ENCODE measurements around the gene ROPN1. TPM values are rescaled to one million over a fixed set of nuclear protein-coding genes. Genes with fewer than 3 reads are reported as not detected.
A peak's percentile ranks its signal among the peaks of the same experiment; 100 is the strongest.
"Not testable (repeated sequence)": the region's sequence is repeated elsewhere in the genome, so short reads cannot be mapped to it uniquely, and the experiment has no call there.

ROPN1 gene
- total and polyA plus RNA-seq, 2 donors (not counting 1 experiment from before 2014, with no cell fraction given): not detected

- H4K20me1 ChIP-seq (ENCODE audit: control insufficient read depth, extremely low read depth, insufficient read depth, low read length): no peaks in the 10 kb centered on the region
- no peak overlapping the region for H3K4me3 ChIP-seq (replicated peaks in 1 of 4; ENCODE audit: control extremely low read depth in 1 of 4, insufficient read depth in 1 of 4, low read depth in 3 of 4, low read length in 4 of 4)
- no peaks in the 10 kb centered on the region for H3K79me2 ChIP-seq (ENCODE audit: control insufficient read depth, insufficient read depth, low read length)
- no peak for TF ChIP-seq EZH2 (IDR thresholded peaks at IDR 0.05; ENCODE audit: low read length, missing control alignments)
- no peak for TF ChIP-seq CTCF (conservative IDR thresholded peaks at IDR 0.05 in 1 of 2, IDR thresholded peaks at IDR 0.05 in 1 of 2; ENCODE audit: low read depth in 1 of 2, low read length in 2 of 2)
- H3K4me1 ChIP-seq (ENCODE audit: control insufficient read depth, extremely low read depth, insufficient read depth, low read length): peaks cover 2% of the 10 kb centered on the region
- no peak overlapping the region for H2AFZ ChIP-seq (ENCODE audit: low read length)
- no peak overlapping the region for H3K4me2 ChIP-seq (ENCODE audit: extremely low read depth, insufficient read depth, low read length)
- peaks cover 16% of the 10 kb centered on the region for H3K27me3 ChIP-seq (ENCODE audit: control insufficient read depth, insufficient read depth, low read length)
- no peak overlapping the region for H3K27ac ChIP-seq (ENCODE audit: insufficient read depth, low read length)
- no peaks in the 10 kb centered on the region for H3K36me3 ChIP-seq (ENCODE audit: control insufficient read depth, insufficient read depth, low read length)
- H3K9ac ChIP-seq (ENCODE audit: insufficient read depth, low read length): no peak overlapping the region
- H3K9me3 ChIP-seq (ENCODE audit: control insufficient read depth, insufficient read depth, low read depth, low read length): no peaks in the 10 kb centered on the region
- no peak for DNase-seq (ENCODE audit: low read depth in 2 of 2)
These were observed 7.6 kb downstream of the ROPN1 start for GRCh38 chr3:123984350-123984749.

GRCh38 chr3:123981317-123981716, 10.6 kb downstream of the ROPN1 start:
- not testable (repeated sequence) for H3K4me2 ChIP-seq (ENCODE audit: extremely low read depth, insufficient read depth, low read length); DNase-seq (ENCODE audit: low read depth in 2 of 2); H3K9ac ChIP-seq (ENCODE audit: insufficient read depth, low read length); H3K79me2 ChIP-seq (ENCODE audit: control insufficient read depth, insufficient read depth, low read length); H3K27me3 ChIP-seq (ENCODE audit: control insufficient read depth, insufficient read depth, low read length); H3K36me3 ChIP-seq (ENCODE audit: control insufficient read depth, insufficient read depth, low read length); H2AFZ ChIP-seq (ENCODE audit: low read length); H3K4me1 ChIP-seq (ENCODE audit: control insufficient read depth, extremely low read depth, insufficient read depth, low read length); H3K4me3 ChIP-seq (replicated peaks in 1 of 4; ENCODE audit: control extremely low read depth in 1 of 4, insufficient read depth in 1 of 4, low read depth in 3 of 4, low read length in 4 of 4); H4K20me1 ChIP-seq (ENCODE audit: control insufficient read depth, extremely low read depth, insufficient read depth, low read length); H3K9me3 ChIP-seq (ENCODE audit: control insufficient read depth, insufficient read depth, low read depth, low read length); H3K27ac ChIP-seq (ENCODE audit: insufficient read depth, low read length)

- Histone ChIP-seq H3K9me3 (ENCODE audit: control insufficient read depth, insufficient read depth, low read depth, low read length) (no peaks in the 10 kb centered on the region), H3K79me2 (ENCODE audit: control insufficient read depth, insufficient read depth, low read length) (no peaks in the 10 kb centered on the region), H3K36me3 (ENCODE audit: control insufficient read depth, insufficient read depth, low read length) (no peaks in the 10 kb centered on the region), H3K27ac (ENCODE audit: insufficient read depth, low read length) (no peak overlapping the region), H3K4me3 (replicated peaks in 1 of 4; ENCODE audit: control extremely low read depth in 1 of 4, insufficient read depth in 1 of 4, low read depth in 3 of 4, low read length in 4 of 4) (peak overlapping the region in 2 of 4 experiments; percentile 62 to 69), H3K4me1 (ENCODE audit: control insufficient read depth, extremely low read depth, insufficient read depth, low read length) (peaks cover 7% of the 10 kb centered on the region), H3K4me2 (ENCODE audit: extremely low read depth, insufficient read depth, low read length) (peak overlapping the region; percentile 97), H3K9ac (ENCODE audit: insufficient read depth, low read length) (no peak overlapping the region), H3K27me3 (ENCODE audit: control insufficient read depth, insufficient read depth, low read length) (peaks cover 4% of the 10 kb centered on the region), H2AFZ (ENCODE audit: low read length) (no peak overlapping the region), H4K20me1 (ENCODE audit: control insufficient read depth, extremely low read depth, insufficient read depth, low read length) (no peaks in the 10 kb centered on the region)
- DNase-seq (ENCODE audit: low read depth in 2 of 2): no peak
- TF ChIP-seq EZH2 (IDR thresholded peaks at IDR 0.05; ENCODE audit: low read length, missing control alignments): no peak
- no peak for TF ChIP-seq CTCF (conservative IDR thresholded peaks at IDR 0.05 in 1 of 2, IDR thresholded peaks at IDR 0.05 in 1 of 2; ENCODE audit: low read depth in 1 of 2, low read length in 2 of 2)
These were observed 11.4 kb downstream of the ROPN1 start for GRCh38 chr3:123980539-123980938.
